GM12878 (cell line): ENCODE results near the gene TCP11L2. TPM values are rescaled to one million over a fixed set of nuclear protein-coding genes. Genes with fewer than 3 reads are reported as not detected.

Source experiments
- ATF7 ChIP-seq: fragments of 450-650 bp; IDR thresholded peaks from 2 replicates; pipeline ENCODE4 v1.6.1; 2016; ENCODE audit warnings: low read depth, mild to moderate bottlenecking
- CBX5 ChIP-seq: sonication (generic); IDR thresholded peaks from 2 replicates; pipeline ENCODE4 v1.6.1; 2016; ENCODE audit warnings: low read depth, moderate library complexity, mild to moderate bottlenecking, inconsistent platforms
- JUND ChIP-seq: IDR thresholded peaks from 2 replicates; pipeline ENCODE4 v1.6.1; 2012; ENCODE audit warnings: low read depth, mild to moderate bottlenecking, low read length, improper control_type of control experiment, moderate library complexity
- NR2F1 ChIP-seq: fragments of 450-650 bp; conservative IDR thresholded peaks from 2 replicates; pipeline ENCODE4 v1.6.1; 2017; ENCODE audit warnings: mild to moderate bottlenecking
- POLR2A ChIP-seq: IDR thresholded peaks from 2 replicates; pipeline ENCODE4 v1.6.1; 2011; ENCODE audit warnings: low read depth, mild to moderate bottlenecking, low read length
- RAD51 ChIP-seq: fragments of 450-650 bp; IDR thresholded peaks from 2 replicates; pipeline ENCODE4 v1.6.1; 2016; ENCODE audit warnings: moderate library complexity, mild to moderate bottlenecking, inconsistent platforms
- RFX5 ChIP-seq: IDR thresholded peaks from 2 replicates; pipeline ENCODE4 v1.6.1; 2011; ENCODE audit warnings: low read depth, low read length, improper control_type of control experiment
- ZNF207 ChIP-seq: fragments of 450-650 bp; IDR thresholded peaks from 2 replicates; pipeline ENCODE4 v1.6.1; 2014; ENCODE audit warnings: antibody characterized with exemption, mild to moderate bottlenecking, borderline replicate concordance
- polyA plus RNA-seq, 11 experiments: library from polyadenylated mRNA; depleted of rRNA in 4 of 11; unstranded in 6 of 11; stranded (reverse) in 5 of 11; fragments of >200 nt; fragmentation: Nextera tagmentation in 4 of 11; fragmentation: Illumina TruSeq in 1 of 11; extraction: Ambion mirVana in 4 of 11; extraction: Trizol in 1 of 11; gene quantifications; 1 replicate in 1 of 11; 2 replicates in 10 of 11; pipeline versions ENCODE4 v1.2.1 to v1.2.3, GENCODE V29; 2011 to 2016; ENCODE audit warnings: inconsistent platforms in 2 of 11, missing spikeins in 2 of 11, low read depth in 1 of 11
- total RNA-seq, 4 experiments: library from RNA; depleted of rRNA in 3 of 4; stranded (reverse); fragments of >200 nt in 3 of 4; fragmentation: Illumina TruSeq in 1 of 4; extraction: Trizol in 1 of 4; gene quantifications; 2 replicates each; pipeline versions ENCODE4 v1.2.1 to v1.2.3, GENCODE V29; 2013 to 2021
- TF ChIP-seq, protein P1 (sequence below): fragments of 450-650 bp; IDR thresholded peaks from 2 replicates; pipeline ENCODE4 v1.6.1; 2017; ENCODE audit warnings: antibody characterized with exemption, mild to moderate bottlenecking, moderate library complexity
- TF ChIP-seq, protein P2 (sequence below): fragments of 150-350 bp; IDR thresholded peaks from 2 replicates; pipeline ENCODE4 v1.6.1; 2014; ENCODE audit warnings: mild to moderate bottlenecking, low read depth, low read length
- TF ChIP-seq, protein P3 (sequence below): IDR thresholded peaks from 2 replicates; pipeline ENCODE4 v1.6.1; 2011; ENCODE audit warnings: low read depth, mild to moderate bottlenecking, low read length, moderate library complexity, borderline replicate concordance; ENCODE audit errors: extremely low read depth
- TF ChIP-seq, protein P4 (sequence below): fragments of 450-650 bp; formaldehyde crosslinking; IDR thresholded peaks from 2 replicates; pipeline ENCODE4 v1.4.0; 2020; ENCODE audit warnings: mild to moderate bottlenecking, moderate library complexity

The TCP11L2 gene
- total and polyA plus RNA-seq, 10 of the 15 experiments (the other 5 are each of a cell fraction or from before 2014, with no cell fraction given) = 0.18 to 5.0 (median 0.90) TPM

DNA sequence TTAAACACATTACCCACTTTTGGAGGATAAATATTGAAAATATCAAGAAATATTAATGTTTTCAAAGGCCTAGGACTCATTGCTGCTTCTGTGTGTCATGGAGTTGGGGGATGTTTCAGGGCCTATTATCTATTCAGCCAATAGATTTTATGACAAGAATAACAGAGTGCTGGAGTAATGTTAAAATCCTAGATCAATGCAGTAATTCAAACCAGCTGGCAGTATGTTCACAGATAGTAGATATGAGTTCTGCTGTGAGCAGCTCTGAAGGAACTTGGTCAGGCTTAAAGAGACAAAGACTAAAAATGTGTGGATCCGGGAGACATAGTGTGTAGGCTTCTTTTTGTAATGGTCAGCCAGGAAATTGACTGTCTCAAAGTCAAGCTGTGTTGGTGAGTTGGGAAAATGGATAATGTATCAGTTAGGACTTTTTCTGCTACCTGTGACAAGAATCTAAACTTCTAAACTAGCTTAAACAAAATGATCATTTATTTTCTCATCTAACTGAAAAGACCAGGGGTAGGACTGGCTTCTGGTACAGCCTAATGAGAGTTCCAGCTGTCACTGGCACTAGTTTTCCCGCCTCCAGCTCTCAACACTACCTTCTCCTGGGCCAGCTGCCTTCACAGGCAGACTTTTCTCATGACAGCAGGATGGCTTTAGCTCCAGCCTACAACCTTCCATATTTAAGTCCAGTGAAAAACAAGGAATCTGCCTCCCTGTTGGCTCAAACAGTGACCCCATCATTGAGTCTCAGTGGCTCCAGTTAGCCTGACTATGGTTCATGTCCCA lies 38.7 kb downstream of the TCP11L2 start (continued):
- TF ChIP-seq, protein P1, sequence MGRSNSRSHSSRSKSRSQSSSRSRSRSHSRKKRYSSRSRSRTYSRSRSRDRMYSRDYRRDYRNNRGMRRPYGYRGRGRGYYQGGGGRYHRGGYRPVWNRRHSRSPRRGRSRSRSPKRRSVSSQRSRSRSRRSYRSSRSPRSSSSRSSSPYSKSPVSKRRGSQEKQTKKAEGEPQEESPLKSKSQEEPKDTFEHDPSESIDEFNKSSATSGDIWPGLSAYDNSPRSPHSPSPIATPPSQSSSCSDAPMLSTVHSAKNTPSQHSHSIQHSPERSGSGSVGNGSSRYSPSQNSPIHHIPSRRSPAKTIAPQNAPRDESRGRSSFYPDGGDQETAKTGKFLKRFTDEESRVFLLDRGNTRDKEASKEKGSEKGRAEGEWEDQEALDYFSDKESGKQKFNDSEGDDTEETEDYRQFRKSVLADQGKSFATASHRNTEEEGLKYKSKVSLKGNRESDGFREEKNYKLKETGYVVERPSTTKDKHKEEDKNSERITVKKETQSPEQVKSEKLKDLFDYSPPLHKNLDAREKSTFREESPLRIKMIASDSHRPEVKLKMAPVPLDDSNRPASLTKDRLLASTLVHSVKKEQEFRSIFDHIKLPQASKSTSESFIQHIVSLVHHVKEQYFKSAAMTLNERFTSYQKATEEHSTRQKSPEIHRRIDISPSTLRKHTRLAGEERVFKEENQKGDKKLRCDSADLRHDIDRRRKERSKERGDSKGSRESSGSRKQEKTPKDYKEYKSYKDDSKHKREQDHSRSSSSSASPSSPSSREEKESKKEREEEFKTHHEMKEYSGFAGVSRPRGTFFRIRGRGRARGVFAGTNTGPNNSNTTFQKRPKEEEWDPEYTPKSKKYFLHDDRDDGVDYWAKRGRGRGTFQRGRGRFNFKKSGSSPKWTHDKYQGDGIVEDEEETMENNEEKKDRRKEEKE = no peak
- no peak for TF ChIP-seq RFX5
- no peak for TF ChIP-seq JUND
- TF ChIP-seq, protein P2, sequence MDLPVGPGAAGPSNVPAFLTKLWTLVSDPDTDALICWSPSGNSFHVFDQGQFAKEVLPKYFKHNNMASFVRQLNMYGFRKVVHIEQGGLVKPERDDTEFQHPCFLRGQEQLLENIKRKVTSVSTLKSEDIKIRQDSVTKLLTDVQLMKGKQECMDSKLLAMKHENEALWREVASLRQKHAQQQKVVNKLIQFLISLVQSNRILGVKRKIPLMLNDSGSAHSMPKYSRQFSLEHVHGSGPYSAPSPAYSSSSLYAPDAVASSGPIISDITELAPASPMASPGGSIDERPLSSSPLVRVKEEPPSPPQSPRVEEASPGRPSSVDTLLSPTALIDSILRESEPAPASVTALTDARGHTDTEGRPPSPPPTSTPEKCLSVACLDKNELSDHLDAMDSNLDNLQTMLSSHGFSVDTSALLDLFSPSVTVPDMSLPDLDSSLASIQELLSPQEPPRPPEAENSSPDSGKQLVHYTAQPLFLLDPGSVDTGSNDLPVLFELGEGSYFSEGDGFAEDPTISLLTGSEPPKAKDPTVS = no peak
- no peak for TF ChIP-seq ZNF207
- TF ChIP-seq RAD51 = no peak
- TF ChIP-seq, protein P3, sequence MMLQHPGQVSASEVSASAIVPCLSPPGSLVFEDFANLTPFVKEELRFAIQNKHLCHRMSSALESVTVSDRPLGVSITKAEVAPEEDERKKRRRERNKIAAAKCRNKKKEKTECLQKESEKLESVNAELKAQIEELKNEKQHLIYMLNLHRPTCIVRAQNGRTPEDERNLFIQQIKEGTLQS = no peak
- no peak for TF ChIP-seq NR2F1
- TF ChIP-seq CBX5 = no peak
- TF ChIP-seq ATF7 = no peak
- TF ChIP-seq POLR2A = no peak
- TF ChIP-seq, protein P4, sequence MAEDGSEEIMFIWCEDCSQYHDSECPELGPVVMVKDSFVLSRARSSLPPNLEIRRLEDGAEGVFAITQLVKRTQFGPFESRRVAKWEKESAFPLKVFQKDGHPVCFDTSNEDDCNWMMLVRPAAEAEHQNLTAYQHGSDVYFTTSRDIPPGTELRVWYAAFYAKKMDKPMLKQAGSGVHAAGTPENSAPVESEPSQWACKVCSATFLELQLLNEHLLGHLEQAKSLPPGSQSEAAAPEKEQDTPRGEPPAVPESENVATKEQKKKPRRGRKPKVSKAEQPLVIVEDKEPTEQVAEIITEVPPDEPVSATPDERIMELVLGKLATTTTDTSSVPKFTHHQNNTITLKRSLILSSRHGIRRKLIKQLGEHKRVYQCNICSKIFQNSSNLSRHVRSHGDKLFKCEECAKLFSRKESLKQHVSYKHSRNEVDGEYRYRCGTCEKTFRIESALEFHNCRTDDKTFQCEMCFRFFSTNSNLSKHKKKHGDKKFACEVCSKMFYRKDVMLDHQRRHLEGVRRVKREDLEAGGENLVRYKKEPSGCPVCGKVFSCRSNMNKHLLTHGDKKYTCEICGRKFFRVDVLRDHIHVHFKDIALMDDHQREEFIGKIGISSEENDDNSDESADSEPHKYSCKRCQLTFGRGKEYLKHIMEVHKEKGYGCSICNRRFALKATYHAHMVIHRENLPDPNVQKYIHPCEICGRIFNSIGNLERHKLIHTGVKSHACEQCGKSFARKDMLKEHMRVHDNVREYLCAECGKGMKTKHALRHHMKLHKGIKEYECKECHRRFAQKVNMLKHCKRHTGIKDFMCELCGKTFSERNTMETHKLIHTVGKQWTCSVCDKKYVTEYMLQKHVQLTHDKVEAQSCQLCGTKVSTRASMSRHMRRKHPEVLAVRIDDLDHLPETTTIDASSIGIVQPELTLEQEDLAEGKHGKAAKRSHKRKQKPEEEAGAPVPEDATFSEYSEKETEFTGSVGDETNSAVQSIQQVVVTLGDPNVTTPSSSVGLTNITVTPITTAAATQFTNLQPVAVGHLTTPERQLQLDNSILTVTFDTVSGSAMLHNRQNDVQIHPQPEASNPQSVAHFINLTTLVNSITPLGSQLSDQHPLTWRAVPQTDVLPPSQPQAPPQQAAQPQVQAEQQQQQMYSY (CRISPR knock-in tag) = no peak
- TF ChIP-seq, all 136 proteins: peak for 0
